Sigmoid colon (tissue), 7 donors: ENCODE results near the gene CYP2W1. TPM values are rescaled to one million over a fixed set of nuclear protein-coding genes. Genes with fewer than 3 reads are reported as not detected.

ENCODE experiments used
- DNase-seq: peaks from one replicate; pipeline ENCODE4 v3.0.0-alpha.2; 2019
- H3K27ac ChIP-seq, 4 donors: fragments of 200-600 bp; sonication (generic); one replicate each; pipeline ENCODE4 v1.5.1; 2016 to 2019; ENCODE audit warnings: mild to moderate bottlenecking in 1 of 4
- H3K27me3 ChIP-seq, 3 donors: fragments of 200-600 bp; sonication (generic); one replicate each; pipeline ENCODE4 v1.5.1; 2019; ENCODE audit warnings: mild to moderate bottlenecking in 1 of 3
- H3K36me3 ChIP-seq, 4 donors: fragments of 200-600 bp; sonication (generic); one replicate each; pipeline ENCODE4 v1.5.1; 2016 to 2019
- H3K4me1 ChIP-seq, 4 donors: fragments of 200-600 bp; sonication (generic); one replicate each; pipeline ENCODE4 v1.5.1; 2017 to 2019
- H3K4me3 ChIP-seq, 4 donors: fragments of 200-600 bp; sonication (generic); one replicate each; pipeline ENCODE4 v1.5.1; 2017 to 2019; ENCODE audit warnings: mild to moderate bottlenecking in 2 of 4, moderate library complexity in 1 of 4
- H3K9me3 ChIP-seq, 4 donors: fragments of 200-600 bp in 3 of 4; sonication (generic) in 3 of 4; one replicate each; pipeline versions ENCODE4 v1.5.1 to v1.6.1; 2013 to 2019
- EP300 ChIP-seq, 4 donors: sonication (generic); formaldehyde crosslinking; IDR thresholded peaks; one replicate each; pipeline ENCODE4 v1.6.1; 2017; ENCODE audit warnings: antibody characterized with exemption in 4 of 4
- POLR2A ChIP-seq, 2 donors: fragments of 450-650 bp; IDR thresholded peaks; one replicate each; pipeline ENCODE4 v1.6.1; 2016; ENCODE audit warnings: antibody characterized with exemption in 2 of 2, mild to moderate bottlenecking in 2 of 2, moderate library complexity in 2 of 2
- POLR2AphosphoS5 ChIP-seq, 4 donors: sonication (generic); formaldehyde crosslinking; IDR thresholded peaks; one replicate each; pipeline ENCODE4 v1.6.1; 2017; ENCODE audit warnings: antibody characterized with exemption in 4 of 4
- WGBS, 2 donors: extraction: QIAGEN DNeasy Blood & Tissue Kit; methylation state at CpG; one replicate each; pipeline ENCODE4 v1.1.7; 2013; 5-methylcytosine and 5-hydroxymethylcytosine counted together
- intact Hi-C: fragments of 100-400 bp; cut with DNase I; formaldehyde crosslinking; loops from one replicate; pipeline ENCODE4 v1.15.1; 2023
- polyA plus RNA-seq, 3 donors: library from polyadenylated mRNA; stranded (reverse); fragments of 200-250 nt; gene quantifications; one replicate each; pipeline ENCODE4 v1.2.3, GENCODE V29; 2013
- total RNA-seq, 4 donors: library from RNA; depleted of rRNA; stranded (reverse); fragments of >200 nt; gene quantifications; one replicate each; pipeline ENCODE4 v1.1.0, GENCODE V29; 2016
- TF ChIP-seq, protein P1 (sequence below), 4 experiments: fragments of 450-650 bp in 3 of 4; fragments of 200-600 bp in 1 of 4; IDR thresholded peaks; one replicate each; pipeline ENCODE4 v1.5.1; 2016 to 2019; ENCODE audit warnings: antibody characterized with exemption in 4 of 4, mild to moderate bottlenecking in 3 of 4, moderate library complexity in 2 of 4
- donor health status: healthy with polysubstance abuse.
- donor health status: Bipolar disorder and iron deficiency.
- donor health status: healthy.

Gene CYP2W1
- total and polyA plus RNA-seq, 7 donors = 0.83 to 3.8 TPM; not detected in 5

DNA sequence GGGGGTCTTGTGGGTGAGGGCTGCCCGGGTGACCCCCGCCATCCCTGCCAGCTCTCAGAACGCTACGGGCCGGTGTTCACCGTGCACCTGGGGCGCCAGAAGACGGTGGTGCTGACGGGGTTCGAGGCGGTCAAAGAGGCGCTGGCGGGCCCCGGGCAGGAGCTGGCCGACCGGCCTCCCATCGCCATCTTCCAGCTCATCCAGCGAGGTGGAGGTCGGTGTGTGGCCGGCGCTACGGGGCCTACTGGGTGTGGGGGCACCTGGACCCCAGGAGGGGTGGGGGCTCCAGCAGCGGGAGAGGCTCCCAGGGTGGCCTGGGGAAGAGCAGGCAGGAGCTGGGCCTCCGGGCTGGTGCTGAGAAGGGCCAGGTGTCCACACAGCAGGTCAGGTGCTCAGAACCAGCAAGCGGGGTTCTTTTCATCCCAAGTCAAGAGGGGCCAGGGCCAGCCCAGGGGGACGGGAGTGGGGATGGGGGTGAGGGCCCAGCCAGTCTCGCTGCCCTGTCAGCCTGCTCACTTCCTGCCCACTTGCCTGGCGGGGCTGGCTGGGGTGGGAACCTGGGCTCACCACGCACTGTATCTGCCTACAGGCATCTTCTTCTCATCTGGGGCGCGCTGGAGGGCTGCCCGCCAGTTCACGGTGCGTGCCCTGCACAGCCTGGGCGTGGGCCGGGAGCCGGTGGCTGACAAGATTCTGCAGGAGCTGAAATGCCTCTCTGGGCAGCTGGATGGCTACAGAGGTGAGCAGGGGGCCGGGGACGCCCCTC, 1.6 kb downstream of the CYP2W1 start:
- 81 to 88% methylated on average over 39 of the region's 39 CpGs for WGBS, 2 donors
- peaks cover 0 to 10% (median 2%) of the 10 kb centered on the region in 4 donors for H3K4me1 ChIP-seq
- TF ChIP-seq, protein P1, sequence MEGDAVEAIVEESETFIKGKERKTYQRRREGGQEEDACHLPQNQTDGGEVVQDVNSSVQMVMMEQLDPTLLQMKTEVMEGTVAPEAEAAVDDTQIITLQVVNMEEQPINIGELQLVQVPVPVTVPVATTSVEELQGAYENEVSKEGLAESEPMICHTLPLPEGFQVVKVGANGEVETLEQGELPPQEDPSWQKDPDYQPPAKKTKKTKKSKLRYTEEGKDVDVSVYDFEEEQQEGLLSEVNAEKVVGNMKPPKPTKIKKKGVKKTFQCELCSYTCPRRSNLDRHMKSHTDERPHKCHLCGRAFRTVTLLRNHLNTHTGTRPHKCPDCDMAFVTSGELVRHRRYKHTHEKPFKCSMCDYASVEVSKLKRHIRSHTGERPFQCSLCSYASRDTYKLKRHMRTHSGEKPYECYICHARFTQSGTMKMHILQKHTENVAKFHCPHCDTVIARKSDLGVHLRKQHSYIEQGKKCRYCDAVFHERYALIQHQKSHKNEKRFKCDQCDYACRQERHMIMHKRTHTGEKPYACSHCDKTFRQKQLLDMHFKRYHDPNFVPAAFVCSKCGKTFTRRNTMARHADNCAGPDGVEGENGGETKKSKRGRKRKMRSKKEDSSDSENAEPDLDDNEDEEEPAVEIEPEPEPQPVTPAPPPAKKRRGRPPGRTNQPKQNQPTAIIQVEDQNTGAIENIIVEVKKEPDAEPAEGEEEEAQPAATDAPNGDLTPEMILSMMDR (IDR thresholded peaks at IDR 0.05) = no peak
- TF ChIP-seq POLR2A (IDR thresholded peaks at IDR 0.05) (no peak), EP300 (IDR thresholded peaks at IDR 0.05) (no peak), POLR2AphosphoS5 (IDR thresholded peaks at IDR 0.05) (no peak)
- DNase-seq = no peak
- H3K27ac ChIP-seq = no peak overlapping the region
- no peaks in the 10 kb centered on the region for H3K9me3 ChIP-seq
- H3K27me3 ChIP-seq = peaks cover 34 to 77% (median 55%) of the 10 kb centered on the region in 3 donors
- no peak overlapping the region for H3K4me3 ChIP-seq
- no peaks in the 10 kb centered on the region for H3K36me3 ChIP-seq
- intact Hi-C loops = no loop called here

DNA sequence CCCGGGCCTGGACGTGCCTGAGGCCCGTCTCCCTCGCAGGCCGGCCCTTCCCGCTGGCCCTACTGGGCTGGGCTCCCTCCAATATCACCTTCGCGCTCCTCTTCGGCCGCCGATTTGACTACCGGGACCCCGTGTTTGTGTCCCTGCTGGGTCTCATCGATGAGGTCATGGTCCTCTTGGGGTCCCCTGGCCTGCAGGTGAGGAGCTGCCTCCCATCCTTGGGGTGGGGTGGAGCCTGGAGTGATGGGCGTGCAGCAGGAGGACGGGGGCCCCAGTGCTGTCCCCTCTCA, 2.1 kb downstream of the CYP2W1 start:
- no peak for TF ChIP-seq EP300 (IDR thresholded peaks at IDR 0.05)
- TF ChIP-seq, protein P1 (IDR thresholded peaks at IDR 0.05) = no peak
- TF ChIP-seq POLR2A (IDR thresholded peaks at IDR 0.05) = no peak
- TF ChIP-seq POLR2AphosphoS5 (IDR thresholded peaks at IDR 0.05) = no peak
- 83 to 88% methylated on average over 16 of the region's 16 CpGs for WGBS, 2 donors
- intact Hi-C loops = no loop called here
- no peak for DNase-seq
- Histone ChIP-seq H3K4me3 (no peak overlapping the region), H3K9me3 (no peaks in the 10 kb centered on the region), H3K27me3 (peaks cover 34 to 78% (median 56%) of the 10 kb centered on the region in 3 donors), H3K36me3 (no peaks in the 10 kb centered on the region), H3K4me1 (peaks cover 0 to 10% (median 2%) of the 10 kb centered on the region in 4 donors), H3K27ac (no peak overlapping the region)

DNA sequence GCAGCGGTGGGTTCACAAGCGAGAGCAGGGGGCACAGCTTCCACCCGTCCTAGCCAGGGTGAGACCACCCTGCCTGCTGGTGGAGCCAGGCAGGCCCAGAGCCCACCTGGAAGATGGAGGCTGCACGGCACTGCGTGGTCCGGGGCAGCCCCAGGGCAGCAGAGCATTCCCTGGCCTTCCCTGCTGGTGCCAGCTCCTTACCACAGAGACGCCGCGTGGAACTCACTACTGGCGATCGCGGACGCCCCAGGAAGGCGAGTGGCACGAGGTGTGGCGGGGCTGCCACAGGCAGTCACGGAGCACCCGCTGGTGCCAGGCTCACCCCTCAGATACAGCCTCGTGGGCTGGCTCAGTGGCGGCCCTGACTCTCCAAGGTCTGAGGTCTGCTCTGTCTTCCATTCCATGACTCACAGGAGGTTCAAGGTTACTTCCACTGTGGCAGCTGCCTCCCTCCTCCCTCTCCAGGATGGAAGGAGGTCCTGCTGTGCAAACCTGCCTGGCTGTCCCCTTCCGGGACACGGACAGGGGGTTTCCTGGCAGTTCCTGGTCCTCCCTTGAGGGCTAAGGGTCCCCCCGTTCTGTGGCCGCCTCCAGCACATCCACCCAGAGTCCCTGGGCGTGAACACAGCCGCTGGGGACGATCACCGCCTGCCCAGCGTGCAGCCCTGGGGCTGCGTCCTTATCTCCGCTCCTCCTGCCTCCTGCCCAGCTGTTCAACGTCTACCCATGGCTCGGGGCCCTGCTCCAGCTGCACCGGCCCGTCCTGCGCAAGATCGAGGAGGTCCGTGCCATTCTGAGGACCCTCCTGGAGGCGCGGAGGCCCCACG, 3.1 kb downstream of the CYP2W1 start:
- H3K9me3 ChIP-seq = no peaks in the 10 kb centered on the region
- H3K4me3 ChIP-seq = no peak overlapping the region
- intact Hi-C loops = no loop called here
- no peak for TF ChIP-seq POLR2AphosphoS5 (IDR thresholded peaks at IDR 0.05)
- TF ChIP-seq, protein P1 (IDR thresholded peaks at IDR 0.05) = no peak
- TF ChIP-seq EP300 (IDR thresholded peaks at IDR 0.05) = no peak
- no peak for TF ChIP-seq POLR2A (IDR thresholded peaks at IDR 0.05)
- DNase-seq = no peak
- H3K27ac ChIP-seq = no peak overlapping the region
- H3K4me1 ChIP-seq = peaks cover 0 to 10% (median 2%) of the 10 kb centered on the region in 4 donors
- WGBS, 2 donors = 71 to 73% methylated on average over 41 of the region's 41 CpGs
- H3K36me3 ChIP-seq = no peaks in the 10 kb centered on the region
- peaks cover 34 to 78% (median 56%) of the 10 kb centered on the region in 3 donors for H3K27me3 ChIP-seq

DNA sequence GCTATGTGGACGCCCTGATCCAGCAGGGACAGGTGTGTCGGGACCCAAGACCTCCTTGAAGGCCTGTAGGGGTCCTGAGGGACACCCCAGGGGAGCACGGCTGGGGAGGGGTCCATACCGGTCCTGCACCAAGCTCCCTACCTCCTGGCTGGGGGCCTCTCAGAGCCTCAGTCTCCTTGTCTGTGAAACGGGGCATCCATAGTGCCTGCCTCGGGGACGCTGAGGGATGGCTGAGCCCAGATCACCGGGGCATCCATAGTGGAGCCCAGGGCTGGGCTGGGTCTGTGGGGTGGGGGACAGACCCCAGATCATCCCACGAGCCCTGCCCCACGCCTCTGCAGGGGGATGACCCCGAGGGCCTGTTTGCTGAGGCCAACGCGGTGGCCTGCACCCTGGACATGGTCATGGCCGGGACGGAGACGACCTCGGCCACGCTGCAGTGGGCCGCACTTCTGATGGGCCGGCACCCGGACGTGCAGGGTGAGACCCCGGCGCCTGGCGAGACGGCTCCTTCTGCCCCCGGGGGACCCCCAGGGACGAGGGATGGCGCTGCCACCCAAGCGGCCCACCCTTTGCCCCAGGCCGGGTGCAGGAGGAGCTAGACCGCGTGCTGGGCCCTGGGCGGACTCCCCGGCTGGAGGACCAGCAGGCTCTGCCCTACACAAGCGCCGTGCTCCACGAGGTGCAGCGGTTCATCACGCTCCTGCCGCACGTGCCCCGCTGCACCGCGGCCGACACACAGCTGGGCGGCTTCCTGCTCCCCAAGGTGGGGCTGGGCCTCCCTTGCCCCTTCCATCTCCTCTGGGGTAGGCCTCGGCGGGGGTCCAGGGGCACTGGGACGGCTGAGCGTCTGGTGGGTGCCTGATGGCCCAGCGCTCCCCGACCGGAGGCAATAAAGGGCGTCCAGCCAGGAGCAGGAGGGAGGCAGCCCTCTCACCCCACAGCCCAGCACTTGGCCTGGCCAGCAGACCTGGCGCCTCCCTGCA, 4.1 kb downstream of the CYP2W1 start:
- DNase-seq = no peak
- Histone ChIP-seq H3K27me3 (peaks cover 34 to 76% (median 56%) of the 10 kb centered on the region in 3 donors), H3K4me3 (no peak overlapping the region), H3K36me3 (no peaks in the 10 kb centered on the region), H3K4me1 (peaks cover 0 to 10% (median 2%) of the 10 kb centered on the region in 4 donors), H3K9me3 (no peaks in the 10 kb centered on the region), H3K27ac (no peak overlapping the region)
- TF ChIP-seq POLR2A (IDR thresholded peaks at IDR 0.05) = no peak
- no peak for TF ChIP-seq POLR2AphosphoS5 (IDR thresholded peaks at IDR 0.05)
- TF ChIP-seq, protein P1 (IDR thresholded peaks at IDR 0.05) = no peak
- no peak for TF ChIP-seq EP300 (IDR thresholded peaks at IDR 0.05)
- intact Hi-C loops = no loop called here
- WGBS, 2 donors = 87 to 88% methylated on average over 56 of the region's 56 CpGs
